Esophagus squamous epithelium (tissue), 5 donors: ENCODE data around the gene UMODL1. TPM values are rescaled to one million over a fixed set of nuclear protein-coding genes. Genes with fewer than 3 reads are reported as not detected.

Experiments
- DNase-seq: peaks from one replicate; lab custom pipeline; 2025; lab: John Stamatoyannopoulos, UW
- H3K27ac ChIP-seq, 4 donors: fragments of 200-600 bp; sonication (generic); one replicate each; pipeline ENCODE4 v1.5.1; 2016 to 2019; ENCODE audit warnings: mild to moderate bottlenecking in 1 of 4
- H3K27me3 ChIP-seq, 4 donors: fragments of 200-600 bp; sonication (generic); 1 replicate in 3 of 4; 2 replicates in 1 of 4; pipeline versions ENCODE4 v1.5.1 to v1.6.0; 2017 to 2021; ENCODE audit warnings: antibody characterized with exemption in 1 of 4
- H3K36me3 ChIP-seq, 3 donors: fragments of 200-600 bp; sonication (generic); one replicate each; pipeline ENCODE4 v1.5.1; 2016 to 2019
- H3K4me1 ChIP-seq, 3 donors: fragments of 200-600 bp; sonication (generic); one replicate each; pipeline ENCODE4 v1.5.1; 2017 to 2019
- H3K4me3 ChIP-seq, 4 donors: fragments of 200-600 bp; sonication (generic); 1 replicate in 3 of 4; 2 replicates in 1 of 4; pipeline ENCODE4 v1.5.1; 2016 to 2019; ENCODE audit warnings: mild to moderate bottlenecking in 2 of 4, moderate library complexity in 1 of 4
- H3K9me3 ChIP-seq, 3 donors: fragments of 200-600 bp; sonication (generic); one replicate each; pipeline ENCODE4 v1.5.1; 2016 to 2019
- POLR2A ChIP-seq, 4 donors: fragments of 450-650 bp; IDR thresholded peaks; one replicate each; pipeline ENCODE4 v1.6.1; 2017; ENCODE audit warnings: antibody characterized with exemption in 4 of 4, mild to moderate bottlenecking in 4 of 4, moderate library complexity in 3 of 4
- WGBS, 2 donors: methylation state at CpG; one replicate each; pipeline ENCODE4 v1.1.5; 2018; 5-methylcytosine and 5-hydroxymethylcytosine counted together
- intact Hi-C: fragments of 100-400 bp; cut with DNase I; formaldehyde crosslinking; loops from one replicate; pipeline ENCODE4 v1.15.0; 2022
- total RNA-seq, 4 donors: library from RNA; depleted of rRNA; stranded (reverse); fragments of >200 nt; gene quantifications; one replicate each; pipeline ENCODE4 v1.1.0, GENCODE V29; 2016
- TF ChIP-seq, protein P1 (sequence below), 6 experiments: fragments of 450-650 bp in 4 of 6; fragments of 200-600 bp in 2 of 6; sonication (generic) in 2 of 6; IDR thresholded peaks; one replicate each; pipeline ENCODE4 v1.5.1; 2016 to 2019; ENCODE audit warnings: antibody characterized with exemption in 6 of 6, mild to moderate bottlenecking in 4 of 6, moderate library complexity in 4 of 6
- donor health status: DM: yes; HTN: yes; CAD: no.

UMODL1 gene
- total RNA-seq, 4 donors from 2014 or later, result not detected

DNA sequence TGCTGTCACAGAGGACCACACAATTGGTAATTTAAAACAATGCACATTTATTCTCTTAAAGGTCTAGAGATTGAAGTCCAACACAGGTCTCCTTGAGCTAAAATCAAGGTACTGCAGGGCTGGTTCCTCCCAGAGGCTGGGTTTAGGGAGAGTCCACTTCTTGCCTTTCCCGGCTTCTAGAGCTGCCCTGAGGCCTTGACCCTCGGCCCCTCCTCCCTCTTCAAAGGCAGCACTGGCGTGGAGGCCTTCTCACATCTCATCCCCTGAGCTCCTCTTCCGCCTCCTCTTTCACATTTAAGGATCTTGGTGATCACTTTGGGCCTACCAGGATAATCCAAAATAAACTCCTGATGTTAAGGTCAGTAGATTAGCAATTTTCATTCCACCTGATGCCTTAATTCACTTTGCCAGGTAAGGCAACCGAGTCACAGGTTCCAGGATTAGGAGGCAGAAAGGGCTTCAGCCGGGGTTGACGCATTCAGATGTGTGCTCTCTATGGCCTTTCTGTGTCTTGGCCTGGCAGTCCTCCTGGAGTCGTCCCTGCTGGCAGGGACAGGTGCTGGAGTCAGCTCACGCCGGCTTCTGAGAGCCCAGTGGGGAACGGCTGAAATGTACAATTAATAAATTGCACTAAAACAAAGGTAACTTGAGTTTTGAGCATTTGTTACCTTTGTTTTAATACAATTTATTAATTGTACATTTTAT, 86.6 kb downstream of the UMODL1 start:
- intact Hi-C loops, result loop anchor here (10.0 kb wide), 2 partner anchors 287 to 677 kb away; no protein-coding TSS in a partner anchor
- DNase-seq, result no peak
- Histone ChIP-seq H3K9me3 (no peaks in the 10 kb centered on the region), H3K27me3 (peaks cover 0 to 76% (median 4%) of the 10 kb centered on the region in 4 donors), H3K27ac (no peak overlapping the region), H3K4me1 (peaks cover 0 to 14% (median 4%) of the 10 kb centered on the region in 3 donors), H3K4me3 (no peak overlapping the region), H3K36me3 (no peaks in the 10 kb centered on the region)
- WGBS, 2 donors, result 73 to 80% methylated on average over 9 to 11 of the region's 11 CpGs
- TF ChIP-seq POLR2A (IDR thresholded peaks at IDR 0.05), result no peak
- TF ChIP-seq, protein P1, sequence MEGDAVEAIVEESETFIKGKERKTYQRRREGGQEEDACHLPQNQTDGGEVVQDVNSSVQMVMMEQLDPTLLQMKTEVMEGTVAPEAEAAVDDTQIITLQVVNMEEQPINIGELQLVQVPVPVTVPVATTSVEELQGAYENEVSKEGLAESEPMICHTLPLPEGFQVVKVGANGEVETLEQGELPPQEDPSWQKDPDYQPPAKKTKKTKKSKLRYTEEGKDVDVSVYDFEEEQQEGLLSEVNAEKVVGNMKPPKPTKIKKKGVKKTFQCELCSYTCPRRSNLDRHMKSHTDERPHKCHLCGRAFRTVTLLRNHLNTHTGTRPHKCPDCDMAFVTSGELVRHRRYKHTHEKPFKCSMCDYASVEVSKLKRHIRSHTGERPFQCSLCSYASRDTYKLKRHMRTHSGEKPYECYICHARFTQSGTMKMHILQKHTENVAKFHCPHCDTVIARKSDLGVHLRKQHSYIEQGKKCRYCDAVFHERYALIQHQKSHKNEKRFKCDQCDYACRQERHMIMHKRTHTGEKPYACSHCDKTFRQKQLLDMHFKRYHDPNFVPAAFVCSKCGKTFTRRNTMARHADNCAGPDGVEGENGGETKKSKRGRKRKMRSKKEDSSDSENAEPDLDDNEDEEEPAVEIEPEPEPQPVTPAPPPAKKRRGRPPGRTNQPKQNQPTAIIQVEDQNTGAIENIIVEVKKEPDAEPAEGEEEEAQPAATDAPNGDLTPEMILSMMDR (IDR thresholded peaks at IDR 0.05), result no peak

DNA sequence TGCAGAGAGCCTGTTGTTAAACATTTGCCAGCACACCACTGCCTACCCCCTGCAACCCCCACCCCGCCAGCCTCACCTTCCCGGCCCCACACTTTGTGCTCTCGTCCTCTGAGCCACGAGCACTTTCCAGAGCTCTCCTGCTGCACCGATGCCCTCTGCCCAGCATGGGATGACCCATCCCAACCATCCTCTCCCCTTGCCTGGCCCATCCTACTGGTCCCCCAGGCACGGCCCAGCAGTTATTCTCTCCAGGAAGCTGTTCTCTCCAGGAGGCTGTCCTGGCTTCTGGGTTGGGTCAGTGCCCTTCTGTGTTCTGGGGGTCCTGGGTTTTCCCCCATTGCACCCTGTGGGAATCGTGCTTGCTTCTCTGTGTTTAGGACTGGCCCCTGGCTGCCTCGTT, 87.7 kb downstream of the UMODL1 start:
- Histone ChIP-seq H3K9me3 (no peaks in the 10 kb centered on the region), H3K36me3 (no peaks in the 10 kb centered on the region), H3K27me3 (peaks cover 0 to 65% (median 4%) of the 10 kb centered on the region in 4 donors), H3K27ac (no peak overlapping the region), H3K4me1 (peaks cover 0 to 9% (median 4%) of the 10 kb centered on the region in 3 donors), H3K4me3 (no peak overlapping the region)
- no peak for TF ChIP-seq POLR2A (IDR thresholded peaks at IDR 0.05)
- TF ChIP-seq, protein P1 (IDR thresholded peaks at IDR 0.05), result no peak
- no peak for DNase-seq
- WGBS, 2 donors, result 92 to 96% methylated on average over 5 to 6 of the region's 8 CpGs
- intact Hi-C loops, result loop anchor here (10.0 kb wide), 2 partner anchors 286 to 676 kb away; no protein-coding TSS in a partner anchor

DNA sequence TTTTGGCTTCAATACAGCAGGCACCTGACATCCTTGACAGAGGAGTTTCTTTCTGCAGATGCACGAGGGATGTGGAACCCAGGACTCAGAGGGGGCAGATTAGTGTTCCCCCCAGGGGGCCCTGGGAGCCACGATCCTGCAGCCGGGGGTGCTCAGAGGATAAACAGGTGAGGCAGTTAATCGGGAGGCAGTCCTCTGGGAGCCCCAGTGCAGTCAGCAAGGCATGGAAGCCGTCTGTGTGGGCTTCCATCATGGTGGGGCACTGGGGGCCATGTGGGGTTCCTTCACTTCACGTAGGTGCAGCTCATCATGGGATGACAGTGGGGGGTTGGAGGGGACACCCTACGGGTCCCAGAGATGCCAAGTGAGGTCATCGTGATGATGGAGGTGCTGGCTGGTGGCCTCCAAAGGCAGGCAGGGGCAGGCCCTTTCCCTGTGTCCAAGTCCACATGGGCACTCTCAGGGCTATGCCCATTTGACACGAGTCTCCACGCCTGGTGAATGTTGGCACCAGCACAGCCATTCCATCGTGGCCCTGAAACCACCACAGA, 88.5 kb downstream of the UMODL1 start:
- 58 to 66% methylated on average over 5 to 7 of the region's 11 CpGs for WGBS, 2 donors
- TF ChIP-seq POLR2A (IDR thresholded peaks at IDR 0.05), result no peak
- TF ChIP-seq, protein P1 (IDR thresholded peaks at IDR 0.05), result no peak
- no peak for DNase-seq
- H3K27me3 ChIP-seq, result peaks cover 0 to 57% (median 3%) of the 10 kb centered on the region in 4 donors
- no peaks in the 10 kb centered on the region for H3K9me3 ChIP-seq
- no peak overlapping the region for H3K4me3 ChIP-seq
- intact Hi-C loops, result loop anchor here (5.0 to 10.0 kb wide), 3 partner anchors 98 to 675 kb away; no protein-coding TSS in a partner anchor
- H3K36me3 ChIP-seq, result no peaks in the 10 kb centered on the region
- no peak overlapping the region for H3K27ac ChIP-seq
- H3K4me1 ChIP-seq, result peaks cover 0 to 9% (median 4%) of the 10 kb centered on the region in 3 donors

DNA sequence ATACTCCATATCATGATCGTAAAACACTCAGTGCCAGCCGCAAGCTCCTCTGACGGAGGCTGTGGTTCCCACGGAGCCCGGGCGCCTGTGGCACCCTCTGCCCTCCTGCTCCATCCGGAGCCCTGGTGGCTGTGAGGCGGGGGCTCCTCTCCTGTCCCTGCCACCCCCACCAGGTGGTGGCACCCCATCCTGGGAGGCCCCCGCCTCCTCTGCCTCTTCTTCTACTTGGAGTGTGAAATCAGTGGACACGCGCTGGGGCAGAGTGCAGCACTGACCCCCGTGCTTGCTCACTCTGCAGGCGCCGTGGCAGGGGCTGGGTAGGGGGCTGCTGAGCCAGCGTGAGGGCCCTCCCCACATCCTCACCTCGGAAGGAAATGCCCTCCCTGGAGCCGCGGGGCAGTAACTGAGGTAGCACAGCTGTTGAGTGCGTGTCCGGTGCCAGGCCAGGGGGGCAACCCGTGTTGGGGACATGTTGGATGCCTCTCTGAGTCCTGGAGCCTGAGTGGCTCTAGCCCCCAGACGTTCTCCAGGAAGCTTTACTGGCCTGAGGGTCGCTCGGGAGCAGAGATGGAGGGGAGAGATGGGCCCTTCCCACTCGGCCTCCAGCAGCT, 89.1 kb downstream of the UMODL1 start:
- Histone ChIP-seq H3K27me3 (peaks cover 0 to 51% (median under 1%) of the 10 kb centered on the region in 4 donors), H3K4me3 (no peak overlapping the region), H3K4me1 (peaks cover 0 to 9% (median 4%) of the 10 kb centered on the region in 3 donors), H3K9me3 (no peaks in the 10 kb centered on the region), H3K36me3 (no peaks in the 10 kb centered on the region), H3K27ac (no peak overlapping the region)
- no peak for DNase-seq
- TF ChIP-seq POLR2A (IDR thresholded peaks at IDR 0.05), result no peak
- TF ChIP-seq, protein P1 (IDR thresholded peaks at IDR 0.05), result no peak
- intact Hi-C loops, result loop anchor here (5.0 kb wide), 1 partner anchor 97 kb away; no protein-coding TSS in a partner anchor
- WGBS, 2 donors, result 66 to 89% methylated on average over 5 to 12 of the region's 25 CpGs
